GM06990 (cell line): ENCODE results near the gene NXPH2.

Source experiments
- DNase-seq: peaks from one replicate; pipeline ENCODE4 v3.0.0-alpha.2; 2011; ENCODE audit not compliant: insufficient read length; ENCODE audit errors: extremely low read depth
- H3K27me3 ChIP-seq: replicated peaks from 2 replicates; pipeline ENCODE4 v1.6.0; 2011; ENCODE audit warnings: low read length; ENCODE audit not compliant: control insufficient read depth, insufficient read depth
- H3K36me3 ChIP-seq: 2 replicates; pipeline ENCODE4 v1.5.1; 2011; ENCODE audit warnings: low read length; ENCODE audit not compliant: control insufficient read depth, insufficient read depth
- H3K4me3 ChIP-seq: replicated peaks from 2 replicates; pipeline ENCODE4 v1.5.1; 2011; ENCODE audit warnings: low read depth, mild to moderate bottlenecking, control low read depth, low read length
- TF ChIP-seq, protein P1 (sequence below): IDR thresholded peaks from 2 replicates; pipeline ENCODE4 v1.5.1; 2011; ENCODE audit warnings: low read length, control low read depth, mild to moderate bottlenecking, inconsistent platforms; ENCODE audit not compliant: insufficient read depth, poor library complexity, severe bottlenecking

Gene NXPH2

DNA sequence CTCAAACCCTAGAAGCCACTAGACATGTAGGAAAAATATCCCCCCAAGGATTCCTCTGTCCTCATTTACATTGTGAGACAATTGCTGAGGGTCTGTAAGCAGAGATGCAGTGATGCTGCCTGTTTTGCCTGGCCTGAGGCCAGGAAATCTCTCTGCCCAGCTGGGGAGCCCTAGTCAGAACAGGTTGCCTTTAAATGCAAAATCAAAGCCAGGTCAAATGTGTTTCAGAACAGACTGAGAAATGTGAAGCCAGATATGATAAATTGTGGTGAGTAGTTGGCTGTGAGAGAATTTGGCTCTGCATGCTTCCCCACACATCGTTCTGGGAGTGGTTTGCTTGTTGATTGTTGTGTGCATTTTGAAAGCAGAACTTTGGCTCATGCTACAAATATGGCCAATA is 38.4 kb upstream of the NXPH2 start:
- no peak for DNase-seq
- TF ChIP-seq, protein P1, sequence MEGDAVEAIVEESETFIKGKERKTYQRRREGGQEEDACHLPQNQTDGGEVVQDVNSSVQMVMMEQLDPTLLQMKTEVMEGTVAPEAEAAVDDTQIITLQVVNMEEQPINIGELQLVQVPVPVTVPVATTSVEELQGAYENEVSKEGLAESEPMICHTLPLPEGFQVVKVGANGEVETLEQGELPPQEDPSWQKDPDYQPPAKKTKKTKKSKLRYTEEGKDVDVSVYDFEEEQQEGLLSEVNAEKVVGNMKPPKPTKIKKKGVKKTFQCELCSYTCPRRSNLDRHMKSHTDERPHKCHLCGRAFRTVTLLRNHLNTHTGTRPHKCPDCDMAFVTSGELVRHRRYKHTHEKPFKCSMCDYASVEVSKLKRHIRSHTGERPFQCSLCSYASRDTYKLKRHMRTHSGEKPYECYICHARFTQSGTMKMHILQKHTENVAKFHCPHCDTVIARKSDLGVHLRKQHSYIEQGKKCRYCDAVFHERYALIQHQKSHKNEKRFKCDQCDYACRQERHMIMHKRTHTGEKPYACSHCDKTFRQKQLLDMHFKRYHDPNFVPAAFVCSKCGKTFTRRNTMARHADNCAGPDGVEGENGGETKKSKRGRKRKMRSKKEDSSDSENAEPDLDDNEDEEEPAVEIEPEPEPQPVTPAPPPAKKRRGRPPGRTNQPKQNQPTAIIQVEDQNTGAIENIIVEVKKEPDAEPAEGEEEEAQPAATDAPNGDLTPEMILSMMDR, result no peak
- Histone ChIP-seq H3K36me3 (no peaks in the 10 kb centered on the region), H3K4me3 (no peak overlapping the region), H3K27me3 (no peaks in the 10 kb centered on the region)

GRCh38 chr2:138814123-138814898 is 34.1 kb upstream of the NXPH2 start:
- TF ChIP-seq, protein P1, result peak; percentile 57
- no peaks in the 10 kb centered on the region for H3K36me3 ChIP-seq
- no peaks in the 10 kb centered on the region for H3K27me3 ChIP-seq
- DNase-seq, result no peak
- no peak overlapping the region for H3K4me3 ChIP-seq

- no peak overlapping the region for H3K4me3 ChIP-seq
- H3K27me3 ChIP-seq, result no peaks in the 10 kb centered on the region
- no peaks in the 10 kb centered on the region for H3K36me3 ChIP-seq
- TF ChIP-seq, protein P1, result no peak
- DNase-seq, result no peak
Observed at GRCh38 chr2:138811431-138811830, 31.2 kb upstream of the NXPH2 start.

- TF ChIP-seq, protein P1, result no peak
- H3K4me3 ChIP-seq, result no peak overlapping the region
- H3K27me3 ChIP-seq, result no peaks in the 10 kb centered on the region
- H3K36me3 ChIP-seq, result no peaks in the 10 kb centered on the region
- no peak for DNase-seq
Observed at GRCh38 chr2:138794724-138795123, 14.5 kb upstream of the NXPH2 start.

GRCh38 chr2:138787053-138787666 is 7.0 kb upstream of the NXPH2 start:
- TF ChIP-seq, protein P1, result peak; percentile 71
- peak; percentile 4 for DNase-seq

More at GRCh38 chr2:138787053-138787666, 7.0 kb upstream of the NXPH2 start:
- H3K27me3 ChIP-seq, result no peaks in the 10 kb centered on the region
- no peak overlapping the region for H3K4me3 ChIP-seq
- no peaks in the 10 kb centered on the region for H3K36me3 ChIP-seq
